Mucosa of stomach (tissue), 1 donor: ENCODE results near the gene PHLDB2.

Experiments
- H3K27me3 ChIP-seq: one replicate; pipeline ENCODE4 v1.7.0; 2013; ENCODE audit warnings: mild to moderate bottlenecking, low read length; ENCODE audit not compliant: control insufficient read depth, insufficient read depth
- H3K36me3 ChIP-seq: one replicate; pipeline ENCODE4 v1.7.0; 2013; ENCODE audit warnings: low read length; ENCODE audit not compliant: control insufficient read depth, insufficient read depth
- H3K4me1 ChIP-seq: one replicate; pipeline ENCODE4 v1.7.0; 2013; ENCODE audit warnings: mild to moderate bottlenecking, low read length; ENCODE audit not compliant: control insufficient read depth, insufficient read depth
- H3K4me3 ChIP-seq: one replicate; pipeline ENCODE4 v1.7.0; 2013; ENCODE audit warnings: low read length
- H3K9ac ChIP-seq: one replicate; pipeline ENCODE4 v1.7.0; 2013; ENCODE audit warnings: mild to moderate bottlenecking, low read length, moderate library complexity
- H3K9me3 ChIP-seq: one replicate; pipeline ENCODE4 v1.7.0; 2013; ENCODE audit warnings: mild to moderate bottlenecking, low read length, moderate library complexity; ENCODE audit not compliant: control insufficient read depth
- donor health status: Pancreatic carcinoma.

Gene PHLDB2

DNA sequence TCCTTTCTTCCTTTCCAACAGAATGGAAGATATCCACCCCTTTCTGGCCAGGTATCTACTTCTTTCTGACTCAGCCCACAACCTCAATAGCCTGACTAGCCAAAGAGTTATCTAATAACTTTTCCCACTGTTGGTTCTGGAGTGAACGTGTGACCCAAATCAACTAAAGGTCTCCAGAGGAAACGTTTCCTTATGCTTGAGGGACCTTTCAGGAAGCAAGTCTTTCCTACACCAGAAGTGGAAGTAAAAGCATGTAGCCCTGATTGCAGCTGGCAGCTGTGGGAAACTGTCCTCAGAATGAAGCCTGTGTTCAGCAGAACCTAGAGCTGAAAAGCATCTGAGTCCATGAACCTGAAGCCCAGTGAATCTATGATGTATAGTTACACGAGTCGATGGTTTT, 34.7 kb upstream of the PHLDB2 start:
- Histone ChIP-seq H3K4me1 (no peaks in the 10 kb centered on the region), H3K4me3 (no peak overlapping the region), H3K27me3 (no peaks in the 10 kb centered on the region), H3K9me3 (no peaks in the 10 kb centered on the region), H3K9ac (no peak overlapping the region), H3K36me3 (no peaks in the 10 kb centered on the region)

DNA sequence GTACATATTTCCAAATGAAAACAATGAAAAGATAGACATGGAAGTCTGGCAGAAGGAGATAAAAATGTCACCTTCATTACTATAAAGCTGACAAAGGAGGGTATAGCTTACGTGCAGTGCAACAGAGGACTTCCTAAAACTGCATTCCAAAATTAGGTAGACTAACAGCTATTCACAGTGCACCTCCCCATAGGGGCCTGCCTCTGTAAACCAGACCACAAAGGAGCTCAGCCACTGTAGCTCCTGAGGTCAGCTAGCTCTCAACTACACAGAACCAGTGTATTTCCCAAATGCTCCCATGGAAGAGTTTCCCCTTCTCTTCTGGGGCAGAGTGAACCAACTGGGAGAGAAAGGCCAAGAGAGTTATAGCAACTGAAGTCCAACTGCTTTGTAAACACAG, 31.2 kb upstream of the PHLDB2 start:
- Histone ChIP-seq H3K9ac (no peak overlapping the region), H3K9me3 (no peaks in the 10 kb centered on the region), H3K27me3 (no peaks in the 10 kb centered on the region), H3K4me3 (no peak overlapping the region), H3K4me1 (no peaks in the 10 kb centered on the region), H3K36me3 (no peaks in the 10 kb centered on the region)

DNA sequence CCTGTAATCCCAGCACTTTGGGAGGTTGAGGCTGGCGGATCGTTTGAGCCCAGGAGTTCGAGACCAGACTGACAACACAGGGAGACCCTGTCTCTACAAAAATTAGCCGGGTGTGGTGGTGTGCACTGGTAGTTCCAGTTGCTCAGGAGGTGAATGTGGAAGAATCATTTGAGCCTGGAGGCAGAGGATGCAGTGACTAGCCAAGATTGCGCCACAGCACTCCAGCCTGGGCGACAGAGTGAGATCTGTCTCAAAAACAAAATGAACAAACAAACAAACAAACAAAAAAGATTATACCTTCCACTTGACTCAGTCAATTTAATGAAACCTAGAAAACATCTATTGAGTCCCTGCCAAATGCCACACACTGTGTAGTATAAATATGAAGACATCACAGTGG, 30.5 kb upstream of the PHLDB2 start:
- H3K9me3 ChIP-seq = no peaks in the 10 kb centered on the region
- H3K36me3 ChIP-seq = no peaks in the 10 kb centered on the region
- H3K27me3 ChIP-seq = no peaks in the 10 kb centered on the region
- no peak overlapping the region for H3K4me3 ChIP-seq
- no peak overlapping the region for H3K9ac ChIP-seq
- H3K4me1 ChIP-seq = no peaks in the 10 kb centered on the region

DNA sequence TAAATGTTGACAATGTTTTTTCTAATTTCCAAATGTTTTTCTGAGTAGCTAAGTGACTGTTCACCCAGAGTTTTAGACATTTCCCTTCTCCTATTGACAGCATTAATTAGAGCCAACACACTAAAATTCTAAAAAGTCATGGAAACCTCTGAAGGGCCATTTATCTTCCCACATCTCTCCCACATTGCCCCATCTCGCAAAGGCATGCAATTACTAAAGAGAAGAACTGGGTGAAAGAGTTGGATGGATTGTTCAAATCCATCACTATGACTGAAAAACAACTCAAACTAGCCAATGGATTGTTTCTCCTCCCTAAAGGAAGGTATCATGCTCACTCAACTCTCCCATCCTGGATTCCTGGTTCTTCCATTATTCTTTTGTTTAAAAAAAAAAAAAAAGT, 30.0 kb upstream of the PHLDB2 start:
- H3K9me3 ChIP-seq = no peaks in the 10 kb centered on the region
- no peak overlapping the region for H3K9ac ChIP-seq
- H3K27me3 ChIP-seq = no peaks in the 10 kb centered on the region
- no peaks in the 10 kb centered on the region for H3K4me1 ChIP-seq
- H3K36me3 ChIP-seq = no peaks in the 10 kb centered on the region
- no peak overlapping the region for H3K4me3 ChIP-seq

DNA sequence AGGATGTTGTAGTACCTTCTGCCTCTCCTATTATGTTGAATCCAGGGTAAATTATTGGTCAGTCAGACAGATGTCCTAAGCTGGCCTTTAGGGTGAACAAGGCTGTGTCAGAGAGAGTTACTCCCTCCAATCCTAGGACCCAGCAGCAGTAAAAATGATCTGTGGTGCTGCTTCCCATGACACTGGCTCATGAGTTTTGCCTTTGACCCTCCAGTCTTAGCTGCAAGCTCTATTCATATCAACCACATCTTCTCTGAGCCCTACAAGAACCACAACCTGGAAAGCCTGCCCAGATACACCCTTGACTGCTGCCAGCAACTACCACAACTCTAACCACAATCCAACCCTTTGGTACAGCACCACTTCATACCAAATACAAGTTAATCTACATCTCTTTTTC, 27.2 kb upstream of the PHLDB2 start:
- Histone ChIP-seq H3K36me3 (no peaks in the 10 kb centered on the region), H3K4me3 (no peak overlapping the region), H3K9me3 (no peaks in the 10 kb centered on the region), H3K4me1 (no peaks in the 10 kb centered on the region), H3K9ac (no peak overlapping the region), H3K27me3 (no peaks in the 10 kb centered on the region)

DNA sequence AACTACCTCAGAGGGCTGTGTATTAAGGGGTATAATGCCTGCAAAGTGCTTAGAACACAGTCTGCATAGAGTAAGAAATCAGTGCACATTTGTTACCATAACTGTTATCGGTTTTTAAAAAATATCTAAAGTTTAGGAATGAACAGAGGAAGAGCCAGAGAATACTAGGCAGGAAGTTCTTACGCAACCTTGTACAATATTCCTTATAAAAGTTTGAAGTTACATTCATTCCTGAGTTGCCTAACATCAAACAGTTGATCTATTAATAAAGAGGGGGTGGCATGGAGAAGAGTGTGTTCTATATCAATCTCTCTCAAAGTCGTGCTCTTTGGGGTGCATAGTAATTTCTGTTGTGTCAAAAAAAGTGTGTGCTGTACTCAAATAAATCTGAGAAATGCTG, 22.0 kb upstream of the PHLDB2 start:
- Histone ChIP-seq H3K27me3 (no peaks in the 10 kb centered on the region), H3K36me3 (no peaks in the 10 kb centered on the region), H3K4me1 (no peaks in the 10 kb centered on the region), H3K9ac (no peak overlapping the region), H3K4me3 (no peak overlapping the region), H3K9me3 (no peaks in the 10 kb centered on the region)

DNA sequence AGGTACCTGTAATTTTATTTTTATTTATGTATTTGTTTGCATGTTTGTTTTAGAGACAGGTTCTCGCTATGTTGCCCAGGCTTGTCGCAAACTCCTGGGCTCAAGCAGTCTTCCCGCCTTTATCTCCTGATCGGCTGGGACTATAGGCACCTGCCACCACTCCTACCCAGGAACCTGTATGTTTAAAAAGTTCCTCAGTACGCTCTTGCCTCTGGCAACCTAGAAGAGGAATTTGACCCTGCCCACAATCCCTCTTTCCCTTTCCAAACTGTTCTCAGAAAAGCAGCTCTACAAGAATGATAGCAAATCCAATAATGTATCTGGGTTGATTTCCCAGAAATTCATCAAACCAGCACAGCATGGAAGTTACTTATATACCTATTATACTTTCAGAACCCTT, 20.9 kb upstream of the PHLDB2 start:
- no peaks in the 10 kb centered on the region for H3K9me3 ChIP-seq
- no peaks in the 10 kb centered on the region for H3K36me3 ChIP-seq
- H3K9ac ChIP-seq = no peak overlapping the region
- H3K4me3 ChIP-seq = no peak overlapping the region
- H3K4me1 ChIP-seq = no peaks in the 10 kb centered on the region
- H3K27me3 ChIP-seq = no peaks in the 10 kb centered on the region

DNA sequence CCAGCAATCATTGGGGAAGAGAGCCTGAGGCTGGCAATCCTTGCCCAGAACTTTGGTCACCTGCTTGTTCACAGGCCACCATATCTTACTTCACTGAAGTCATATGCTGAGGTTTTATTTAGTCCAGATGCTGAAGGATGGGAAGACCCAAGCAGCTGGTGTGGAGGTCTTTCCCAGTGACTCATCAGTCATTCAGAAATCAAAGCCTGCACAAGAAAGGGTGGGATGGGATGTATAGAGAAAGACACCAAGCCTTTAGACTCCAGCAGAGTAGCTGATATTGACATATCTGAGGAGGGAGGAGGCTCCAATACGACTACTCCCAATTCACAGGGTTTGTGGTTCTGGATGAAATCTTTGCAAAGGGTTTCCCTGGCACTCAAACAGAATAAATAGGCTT, 13.0 kb upstream of the PHLDB2 start:
- no peak overlapping the region for H3K9ac ChIP-seq
- H3K9me3 ChIP-seq = no peaks in the 10 kb centered on the region
- no peak overlapping the region for H3K4me3 ChIP-seq
- no peaks in the 10 kb centered on the region for H3K4me1 ChIP-seq
- H3K27me3 ChIP-seq = no peaks in the 10 kb centered on the region
- no peaks in the 10 kb centered on the region for H3K36me3 ChIP-seq

DNA sequence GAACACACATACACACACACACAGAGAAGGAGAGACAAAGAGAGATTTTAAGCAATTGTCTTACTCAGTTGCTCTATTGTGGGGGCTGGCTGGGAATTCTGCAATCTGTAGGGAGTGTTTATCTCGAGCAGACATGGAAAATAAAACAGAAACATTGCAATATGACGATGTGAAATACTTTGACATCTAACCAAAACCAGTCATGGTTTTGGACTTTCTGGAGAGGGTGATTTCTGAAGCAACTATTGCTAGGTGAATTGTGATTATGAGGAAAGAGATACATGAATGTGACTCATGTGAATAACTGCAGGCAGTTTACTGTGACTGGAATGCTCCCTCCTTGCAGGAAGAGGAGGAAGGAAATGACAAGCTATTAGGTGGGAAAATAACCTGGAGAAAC, 12.3 kb upstream of the PHLDB2 start:
- H3K4me1 ChIP-seq = no peaks in the 10 kb centered on the region

DNA sequence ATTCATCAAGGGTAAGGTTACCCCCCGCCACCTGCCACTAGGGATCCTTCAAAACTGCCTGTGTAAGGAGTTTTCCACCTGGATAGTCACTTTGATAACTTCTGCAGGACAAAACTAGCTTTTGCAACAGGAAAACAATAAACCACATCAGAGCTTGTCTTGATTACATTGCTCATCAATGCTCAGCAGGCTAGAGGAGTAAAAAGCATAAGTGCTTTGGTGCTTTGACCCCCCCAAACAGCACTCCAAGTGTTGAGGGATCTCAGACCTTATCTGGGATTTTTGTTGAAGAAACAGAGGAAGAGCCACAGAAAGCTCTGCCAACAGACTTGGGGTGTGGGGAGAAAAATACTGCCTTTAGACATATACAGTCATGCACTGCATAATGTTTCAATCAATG, 10.8 kb upstream of the PHLDB2 start:
- no peaks in the 10 kb centered on the region for H3K4me1 ChIP-seq
- H3K9me3 ChIP-seq = no peaks in the 10 kb centered on the region
- no peaks in the 10 kb centered on the region for H3K36me3 ChIP-seq
- no peak overlapping the region for H3K4me3 ChIP-seq
- no peak overlapping the region for H3K9ac ChIP-seq
- no peaks in the 10 kb centered on the region for H3K27me3 ChIP-seq

More for the DNA sequence above, 12.3 kb upstream of the PHLDB2 start:
- H3K4me3 ChIP-seq = no peak overlapping the region
- H3K27me3 ChIP-seq = no peaks in the 10 kb centered on the region
- H3K9me3 ChIP-seq = no peaks in the 10 kb centered on the region
- H3K36me3 ChIP-seq = no peaks in the 10 kb centered on the region
- H3K9ac ChIP-seq = no peak overlapping the region

DNA sequence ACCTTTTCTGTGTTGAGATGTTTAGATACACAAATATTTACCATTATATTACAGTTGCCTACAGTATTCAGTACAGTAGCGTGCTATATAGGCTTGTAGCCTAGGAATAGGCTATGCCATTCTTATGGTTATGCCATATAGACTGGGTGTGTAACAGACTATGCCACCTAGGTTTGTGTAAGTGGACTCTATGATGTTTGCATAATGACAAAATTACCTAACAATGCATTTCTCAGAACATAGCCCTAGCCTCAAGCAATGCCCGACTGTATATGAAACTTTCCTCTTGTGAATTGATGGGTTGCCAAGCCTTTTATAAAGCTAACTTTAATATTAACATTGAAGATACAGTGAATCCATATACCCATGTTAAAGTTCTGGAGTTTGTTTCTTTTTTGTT, 10.3 kb upstream of the PHLDB2 start:
- Histone ChIP-seq H3K4me3 (no peak overlapping the region), H3K27me3 (no peaks in the 10 kb centered on the region), H3K36me3 (no peaks in the 10 kb centered on the region), H3K9ac (no peak overlapping the region), H3K9me3 (no peaks in the 10 kb centered on the region), H3K4me1 (no peaks in the 10 kb centered on the region)

DNA sequence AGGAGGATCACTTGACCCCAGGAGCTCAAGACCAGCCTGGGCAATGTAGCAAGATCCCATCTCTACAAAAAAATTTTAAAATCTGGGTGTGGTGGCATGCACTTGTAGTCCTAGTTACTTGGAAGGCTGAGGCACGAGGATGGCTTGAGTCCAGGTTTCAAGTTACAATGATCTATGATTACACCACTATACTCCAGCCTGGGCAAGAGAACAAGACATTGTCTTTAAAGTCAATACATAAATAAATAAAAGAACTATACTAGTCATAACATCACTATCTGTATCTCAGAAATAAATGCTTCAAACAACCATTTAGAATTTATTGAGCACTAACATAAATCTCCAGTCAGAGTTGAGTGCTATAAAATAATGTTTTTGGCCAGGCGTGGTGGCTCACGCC, 8.5 kb upstream of the PHLDB2 start:
- H3K9ac ChIP-seq = no peak overlapping the region
- no peaks in the 10 kb centered on the region for H3K9me3 ChIP-seq
- H3K27me3 ChIP-seq = no peaks in the 10 kb centered on the region
- no peaks in the 10 kb centered on the region for H3K36me3 ChIP-seq
- H3K4me1 ChIP-seq = no peaks in the 10 kb centered on the region
- H3K4me3 ChIP-seq = no peak overlapping the region

DNA sequence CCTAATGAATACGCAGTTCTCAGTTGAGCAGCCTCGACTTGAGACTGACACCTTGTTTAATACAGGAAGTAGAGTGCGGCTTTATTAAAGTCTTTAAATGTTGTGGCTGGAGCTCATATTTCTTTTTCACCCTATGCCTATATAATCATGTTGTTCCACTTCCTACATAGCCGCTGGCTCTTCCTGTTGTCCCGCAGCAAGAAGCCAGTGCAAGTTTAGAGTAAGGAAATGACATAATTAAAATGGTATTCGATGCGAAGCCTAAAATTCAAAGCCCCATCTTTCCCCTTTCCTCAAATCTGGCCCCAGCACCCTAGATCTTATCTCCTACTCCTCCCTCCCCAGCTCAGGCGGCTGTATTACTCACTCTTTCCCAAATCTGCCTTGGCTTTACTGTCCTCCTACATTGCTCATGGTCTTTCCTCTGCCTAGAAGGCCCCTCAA, 7.5 kb upstream of the PHLDB2 start:
- H3K4me3 ChIP-seq = no peak overlapping the region
- H3K9me3 ChIP-seq = no peaks in the 10 kb centered on the region
- H3K4me1 ChIP-seq = no peaks in the 10 kb centered on the region
- no peak overlapping the region for H3K9ac ChIP-seq
- H3K36me3 ChIP-seq = no peaks in the 10 kb centered on the region
- H3K27me3 ChIP-seq = no peaks in the 10 kb centered on the region
